Activated B cell treated with CpG ODN at 0.5 μM for 24 hours (primary cell): ENCODE data around the gene HNRNPF. TPM values are rescaled to one million over a fixed set of nuclear protein-coding genes. Genes with fewer than 3 reads are reported as not detected.

Experiments
- ATAC-seq: fragments of 200-7000 bp; cut with Tn5 transposase; one replicate; pipeline ENCODE4 v1.10.0; 2021; ENCODE audit warnings: low read depth, mild to moderate bottlenecking, moderate library complexity
- CTCF ChIA-PET: fragments of 350-600 bp; sonication (Branson Sonifier 250); formaldehyde crosslinking; loops from one replicate; lab custom pipeline; 2021; ENCODE audit warnings: antibody characterized with exemption; lab: Charles Lee
- POLR2A ChIA-PET: fragments of 350-600 bp; sonication (Branson Sonifier 250); formaldehyde crosslinking; loops from one replicate; lab custom pipeline; 2021; ENCODE audit warnings: antibody characterized with exemption; lab: Charles Lee
- DNase-seq: peaks from one replicate; pipeline ENCODE4 v3.0.0; 2022
- H3K27ac Mint-ChIP-seq: one replicate; pipeline ENCODE4 v1.8.0; 2020; ENCODE audit warnings: mixed read lengths
- H3K27me3 Mint-ChIP-seq: one replicate; pipeline ENCODE4 v1.8.0; 2021; ENCODE audit warnings: mixed read lengths
- H3K36me3 Mint-ChIP-seq: one replicate; pipeline ENCODE4 v1.8.0; 2021; ENCODE audit warnings: low read depth, mixed read lengths
- H3K4me1 Mint-ChIP-seq: one replicate; pipeline ENCODE4 v1.8.0; 2021; ENCODE audit warnings: mixed read lengths
- H3K4me3 Mint-ChIP-seq: one replicate; pipeline ENCODE4 v1.8.0; 2020; ENCODE audit warnings: mild to moderate bottlenecking, mixed read lengths
- H3K9me3 Mint-ChIP-seq: one replicate; pipeline ENCODE4 v1.8.0; 2020; ENCODE audit warnings: mixed read lengths
- CTCF ChIP-seq: fragments of 200-600 bp; IDR thresholded peaks from one replicate; pipeline ENCODE4 v1.8.0; 2022; ENCODE audit warnings: antibody characterized with exemption, mild to moderate bottlenecking
- intact Hi-C: fragments of 100-400 bp; cut with micrococcal nuclease; formaldehyde crosslinking; loops from one replicate; pipeline ENCODE4 v1.15.1; 2024
- total RNA-seq: library from RNA; stranded (reverse); gene quantifications from 2 replicates; pipeline ENCODE4 v1.2.3, GENCODE V29; 2022

Gene HNRNPF
- total RNA-seq, 1 donor from 2014 or later: 253 TPM

GRCh38 chr10:43390759-43391158, 18.2 kb downstream of the HNRNPF start:
- Mint-ChIP-seq H3K27ac (peak overlapping the region; percentile 33), H3K36me3 (peaks cover 95% of the 10 kb centered on the region), H3K9me3 (no peaks in the 10 kb centered on the region), H3K27me3 (no peaks in the 10 kb centered on the region), H3K4me1 (peaks cover 61% of the 10 kb centered on the region), H3K4me3 (no peak overlapping the region)
- intact Hi-C loops: no loop called here
- CTCF ChIA-PET: interaction anchor here (0.8 to 1.3 kb wide), 4 partner anchors 46 to 98 kb away, joined by 3 to 5 read pairs (median 4); partner anchors contain the start of gene ZNF487
- DNase-seq (no peak), ATAC-seq (peak; percentile 56)
- POLR2A ChIA-PET: interaction anchor here (0.5 to 0.6 kb wide), 2 partner anchors 36 to 59 kb away, joined by 3 to 4 read pairs; no protein-coding TSS in a partner anchor
- TF ChIP-seq CTCF: no peak

GRCh38 chr10:43390333-43390732, 18.7 kb downstream of the HNRNPF start:
- Mint-ChIP-seq H3K36me3 (peaks cover 95% of the 10 kb centered on the region), H3K27ac (peak overlapping the region; percentile 33), H3K9me3 (no peaks in the 10 kb centered on the region), H3K4me1 (peaks cover 57% of the 10 kb centered on the region), H3K4me3 (no peak overlapping the region), H3K27me3 (no peaks in the 10 kb centered on the region)
- DNase-seq (no peak), ATAC-seq (no peak)
- POLR2A ChIA-PET: interaction anchor here (0.6 kb wide), 1 partner anchor 59 kb away, joined by 4 read pairs; no protein-coding TSS in a partner anchor
- CTCF ChIA-PET: interaction anchor here (0.8 to 1.3 kb wide), 4 partner anchors 46 to 98 kb away, joined by 3 to 5 read pairs (median 4); partner anchors contain the start of gene ZNF487
- intact Hi-C loops: no loop called here
- no peak for TF ChIP-seq CTCF

GRCh38 chr10:43389867-43390266, 19.1 kb downstream of the HNRNPF start:
- Mint-ChIP-seq H3K27me3 (no peaks in the 10 kb centered on the region), H3K9me3 (no peaks in the 10 kb centered on the region), H3K4me3 (no peak overlapping the region), H3K27ac (no peak overlapping the region), H3K4me1 (peaks cover 52% of the 10 kb centered on the region), H3K36me3 (peaks cover 92% of the 10 kb centered on the region)
- no peak for ATAC-seq
- POLR2A ChIA-PET: no interaction called here
- intact Hi-C loops: no loop called here
- CTCF ChIA-PET: interaction anchor here (0.8 to 1.3 kb wide), 4 partner anchors 47 to 97 kb away, joined by 3 to 5 read pairs (median 4); partner anchors contain the start of gene ZNF487
- DNase-seq: no peak
- TF ChIP-seq CTCF: no peak

GRCh38 chr10:43387678-43388032, 21.3 kb downstream of the HNRNPF start:
- CTCF ChIA-PET: no interaction called here
- intact Hi-C loops: loop anchor here (1.0 kb wide), 1 partner anchor 10 kb away; no protein-coding TSS in a partner anchor
- Mint-ChIP-seq H3K4me1 (peaks cover 37% of the 10 kb centered on the region), H3K9me3 (no peaks in the 10 kb centered on the region), H3K4me3 (no peak overlapping the region), H3K36me3 (peaks cover 83% of the 10 kb centered on the region), H3K27ac (peak overlapping the region; percentile 11), H3K27me3 (no peaks in the 10 kb centered on the region)
- POLR2A ChIA-PET: interaction anchor here (0.7 kb wide), 1 partner anchor 9 kb away, joined by 3 read pairs; no protein-coding TSS in a partner anchor
- ATAC-seq: no peak
- TF ChIP-seq CTCF: no peak
- DNase-seq: no peak

- Mint-ChIP-seq H3K27me3 (no peaks in the 10 kb centered on the region), H3K27ac (peak overlapping the region; percentile 11), H3K9me3 (no peaks in the 10 kb centered on the region), H3K4me1 (peaks cover 34% of the 10 kb centered on the region), H3K36me3 (peaks cover 78% of the 10 kb centered on the region), H3K4me3 (no peak overlapping the region)
- intact Hi-C loops: loop anchor here (1.0 kb wide), 1 partner anchor 10 kb away; no protein-coding TSS in a partner anchor
- ChIA-PET CTCF (no interaction called here), POLR2A (interaction anchor here (0.6 kb wide), 1 partner anchor 53 kb away, joined by 6 read pairs; no protein-coding TSS in a partner anchor)
- no peak for DNase-seq
- no peak for TF ChIP-seq CTCF
- no peak for ATAC-seq
Measured at GRCh38 chr10:43386981-43387677, 21.9 kb downstream of the HNRNPF start.
